NCI-H748 (cell line): ENCODE measurements around the gene FOSB.

Experiments
- DNase-seq: peaks from one replicate; lab custom pipeline; 2025; ENCODE audit not compliant: unreplicated experiment; lab: John Stamatoyannopoulos, UW

The FOSB gene

DNA sequence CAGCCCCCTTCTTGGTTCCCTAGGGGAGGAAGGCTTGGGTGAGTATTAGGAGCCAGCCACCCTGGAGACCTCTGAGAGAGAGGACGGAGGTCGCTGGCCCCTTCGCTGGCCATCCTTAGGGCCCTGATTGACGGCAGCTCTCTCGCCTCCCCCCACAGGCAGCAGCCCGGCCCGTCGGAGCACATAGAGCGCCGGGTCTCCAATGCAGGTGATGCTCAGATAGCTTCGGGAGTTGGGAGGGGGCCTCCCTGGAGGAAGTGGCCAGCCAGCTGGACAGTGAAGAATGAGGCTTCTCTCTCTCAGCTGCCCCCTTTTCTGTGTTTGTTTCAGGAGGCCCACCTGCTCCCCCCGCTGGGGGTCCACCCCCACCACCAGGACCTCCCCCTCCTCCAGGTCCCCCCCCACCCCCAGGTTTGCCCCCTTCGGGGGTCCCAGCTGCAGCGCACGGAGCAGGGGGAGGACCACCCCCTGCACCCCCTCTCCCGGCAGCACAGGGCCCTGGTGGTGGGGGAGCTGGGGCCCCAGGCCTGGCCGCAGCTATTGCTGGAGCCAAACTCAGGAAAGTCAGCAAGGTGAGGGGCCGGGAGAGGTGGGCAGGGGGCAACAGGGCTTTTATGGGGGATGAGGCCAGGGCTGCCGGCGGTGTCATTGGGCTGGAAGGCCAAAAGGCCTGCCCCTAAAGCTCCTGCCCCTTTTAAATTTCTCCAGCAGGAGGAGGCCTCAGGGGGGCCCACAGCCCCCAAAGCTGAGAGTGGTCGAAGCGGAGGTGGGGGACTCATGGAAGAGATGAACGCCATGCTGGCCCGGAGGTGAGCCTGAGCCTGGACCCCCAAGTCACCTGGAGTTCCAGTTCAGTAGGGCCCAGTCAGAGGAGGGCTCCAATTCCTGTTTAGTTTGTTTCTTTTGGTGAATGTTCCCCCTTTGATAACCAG lies 54.5 kb downstream of the FOSB start:
- DNase-seq, result no peak

GRCh38 chr19:45523642-45524256 lies 56.0 kb downstream of the FOSB start:
- peak; percentile 91 for DNase-seq

DNA sequence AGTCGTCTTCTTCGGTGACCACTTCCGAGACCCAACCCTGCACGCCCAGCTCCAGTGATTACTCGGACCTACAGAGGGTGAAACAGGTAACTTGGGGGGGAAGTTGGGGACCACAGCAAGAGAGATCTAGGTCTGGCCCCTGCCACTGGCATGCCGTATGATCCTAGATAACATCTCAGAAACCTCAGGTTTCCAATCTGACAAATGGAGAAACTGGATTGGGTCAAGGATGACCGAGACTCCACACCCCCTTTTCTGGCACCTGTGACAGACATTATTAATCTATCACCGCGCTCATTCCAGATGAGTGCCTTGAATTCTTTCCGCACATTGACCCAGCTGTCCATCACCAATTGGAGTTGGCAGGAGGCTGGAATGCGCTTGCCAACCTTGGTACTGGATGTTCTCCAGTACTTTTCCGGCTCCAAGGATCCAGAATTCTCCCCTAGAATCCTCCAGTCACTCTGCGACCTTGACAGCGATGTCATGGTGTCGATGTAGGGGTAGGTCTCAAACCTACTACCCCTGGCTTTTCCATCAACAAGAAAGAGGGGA lies 56.9 kb downstream of the FOSB start:
- DNase-seq, result no peak
